ENCODE results near the gene ANKZF1.
"Not testable (repeated sequence)": the region's sequence is repeated elsewhere in the genome, so short reads cannot be mapped to it uniquely, and the experiment has no call there.

ANKZF1 gene

GRCh38 chr2:219254590-219255201 lies 25.1 kb downstream of the ANKZF1 start:
- DNase-seq (ENCODE audit: low read depth), result no peak

- not testable (repeated sequence) for DNase-seq (ENCODE audit: low read depth)
These were observed 29.3 kb downstream of the ANKZF1 start for GRCh38 chr2:219258942-219259341.

- DNase-seq (ENCODE audit: low read depth), result no peak
These were observed 31.6 kb downstream of the ANKZF1 start for GRCh38 chr2:219261024-219261855.

- no peak for DNase-seq (ENCODE audit: low read depth)
These were observed 36.6 kb downstream of the ANKZF1 start for GRCh38 chr2:219266232-219266631.

- DNase-seq (ENCODE audit: low read depth), result no peak
These were observed 37.3 kb downstream of the ANKZF1 start for GRCh38 chr2:219266886-219267285.

- no peak for DNase-seq (ENCODE audit: low read depth)
These were observed 38.7 kb downstream of the ANKZF1 start for GRCh38 chr2:219268294-219268693.

- no peak for DNase-seq (ENCODE audit: low read depth)
These were observed 39.9 kb downstream of the ANKZF1 start for GRCh38 chr2:219269362-219270054.

- DNase-seq (ENCODE audit: low read depth), result no peak
These were observed 40.4 kb downstream of the ANKZF1 start for GRCh38 chr2:219270055-219270372.

- DNase-seq (ENCODE audit: low read depth), result no peak
These were observed 41.4 kb downstream of the ANKZF1 start for GRCh38 chr2:219271021-219271420.

- DNase-seq (ENCODE audit: low read depth), result no peak
These were observed 42.8 kb downstream of the ANKZF1 start for GRCh38 chr2:219272356-219272755.

- DNase-seq (ENCODE audit: low read depth), result no peak
These were observed 43.4 kb downstream of the ANKZF1 start for GRCh38 chr2:219272995-219273394.

- DNase-seq (ENCODE audit: low read depth), result no peak
These were observed 44.3 kb downstream of the ANKZF1 start for GRCh38 chr2:219273937-219274336.

- peak; percentile 49 for DNase-seq (ENCODE audit: low read depth)
These were observed 44.8 kb downstream of the ANKZF1 start for GRCh38 chr2:219274361-219274921.

- no peak for DNase-seq (ENCODE audit: low read depth)
These were observed 48.4 kb downstream of the ANKZF1 start for GRCh38 chr2:219277703-219278654.

GRCh38 chr2:219278655-219279150 lies 49.1 kb downstream of the ANKZF1 start:
- no peak for DNase-seq (ENCODE audit: low read depth)

GRCh38 chr2:219279151-219279915 lies 49.7 kb downstream of the ANKZF1 start, which contains the start of gene DNAJB2:
Gene DNAJB2 (plus strand): TSS chr2:219279366. CDS start chr2:219279834, 468 bp downstream.
- peak; percentile 77 for DNase-seq (ENCODE audit: low read depth)

- DNase-seq (ENCODE audit: low read depth), result no peak
These were observed 50.4 kb downstream of the ANKZF1 start for GRCh38 chr2:219279916-219280516.

- DNase-seq (ENCODE audit: low read depth), result no peak
These were observed 51.0 kb downstream of the ANKZF1 start for GRCh38 chr2:219280651-219281050.

- DNase-seq (ENCODE audit: low read depth), result no peak
These were observed 52.0 kb downstream of the ANKZF1 start for GRCh38 chr2:219281588-219281987.

GRCh38 chr2:219282375-219282774 lies 52.8 kb downstream of the ANKZF1 start:
- no peak for DNase-seq (ENCODE audit: low read depth)

All from HS-27A (cell line).